ENCODE data around the gene GPR87.
A peak's percentile ranks its signal among the peaks of the same experiment; 100 is the strongest.

Gene GPR87

GRCh38 chr3:151296226-151296625, 20.4 kb downstream of the GPR87 start:
- TF ChIP-seq ZNF501 (tag by site-specific recombination; IDR thresholded peaks at IDR 0.05) (no peak), ZNF560 (tag by site-specific recombination; IDR thresholded peaks at IDR 0.05; ENCODE audit: borderline replicate concordance) (no peak), SETDB1 (IDR thresholded peaks at IDR 0.05; ENCODE audit: insufficient read length, low read length) (no peak), ZNF596 (tag by site-specific recombination; IDR thresholded peaks at IDR 0.05) (no peak), WT1 (tag by site-specific recombination; IDR thresholded peaks at IDR 0.05) (no peak)
- ChIA-PET POLR2A (no interaction called here), CTCF (no interaction called here)

DNA sequence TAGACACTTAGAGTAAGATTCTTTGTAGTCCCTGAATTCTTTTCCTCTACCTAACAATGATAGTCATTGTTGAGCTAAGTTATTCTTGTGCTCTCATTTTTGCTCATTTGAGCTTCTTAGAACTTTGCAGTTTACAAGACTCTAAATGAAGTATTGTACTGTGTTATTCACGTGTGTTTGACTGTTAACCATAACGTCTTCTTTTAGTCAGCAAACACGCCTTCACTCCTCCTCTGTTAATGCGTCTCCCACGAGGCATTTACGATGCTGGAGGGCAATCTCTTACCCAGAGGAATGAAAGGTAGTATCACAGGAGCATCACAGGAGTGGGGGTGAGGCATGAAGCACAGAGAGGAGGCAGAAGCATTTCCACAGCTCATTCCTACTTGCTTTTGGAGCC, 23.5 kb downstream of the GPR87 start:
- H3K4me1 ChIP-seq (ENCODE audit: control insufficient read depth, insufficient read depth, low read length), result no peaks in the 10 kb centered on the region
- H3K36me3 ChIP-seq (ENCODE audit: control insufficient read depth in 2 of 2, insufficient read depth in 1 of 2, low read length in 2 of 2), result no peaks in the 10 kb centered on the region
- POLR2A ChIA-PET, result no interaction called here
- H3K9me3 ChIP-seq (ENCODE audit: control insufficient read depth, insufficient read depth, low read depth, low read length), result no peaks in the 10 kb centered on the region
- no peak overlapping the region for H3K4me3 ChIP-seq (ENCODE audit: low read depth, low read length)
- H3K27ac ChIP-seq (ENCODE audit: extremely low read depth, low read depth, low read length), result no peak overlapping the region
- TF ChIP-seq EGR2 (tag by site-specific recombination; IDR thresholded peaks at IDR 0.05; ENCODE audit: low read depth), result 0 out of 2 replicates have a peak, but pooled peaks have one; percentile 7
- TF ChIP-seq ZNF48 (tag by site-specific recombination; IDR thresholded peaks at IDR 0.05), result no peak
- CTCF ChIA-PET, result interaction anchor here (0.7 to 2.1 kb wide), 5 partner anchors 11 to 125 kb away, joined by 3 to 7 read pairs (median 5); no protein-coding TSS in a partner anchor

More at GRCh38 chr3:151296226-151296625, 20.4 kb downstream of the GPR87 start:
- Histone ChIP-seq H3K36me3 (ENCODE audit: control insufficient read depth in 2 of 2, insufficient read depth in 1 of 2, low read length in 2 of 2) (no peaks in the 10 kb centered on the region), H3K4me1 (ENCODE audit: control insufficient read depth, insufficient read depth, low read length) (no peaks in the 10 kb centered on the region), H3K9me3 (ENCODE audit: control insufficient read depth, insufficient read depth, low read depth, low read length) (no peaks in the 10 kb centered on the region), H3K27ac (ENCODE audit: extremely low read depth, low read depth, low read length) (no peak overlapping the region), H3K4me3 (ENCODE audit: low read depth, low read length) (no peak overlapping the region)

- no peaks in the 10 kb centered on the region for H3K36me3 ChIP-seq (ENCODE audit: control insufficient read depth in 2 of 2, insufficient read depth in 1 of 2, low read length in 2 of 2)
- no peaks in the 10 kb centered on the region for H3K9me3 ChIP-seq (ENCODE audit: control insufficient read depth, insufficient read depth, low read depth, low read length)
- no peaks in the 10 kb centered on the region for H3K4me1 ChIP-seq (ENCODE audit: control insufficient read depth, insufficient read depth, low read length)
- CTCF ChIA-PET, result no interaction called here
- H3K4me3 ChIP-seq (ENCODE audit: low read depth, low read length), result no peak overlapping the region
- TF ChIP-seq ZNF768 (tag by site-specific recombination; IDR thresholded peaks at IDR 0.05), result no peak
- no peak for TF ChIP-seq ZNF473 (tag by site-specific recombination; IDR thresholded peaks at IDR 0.05)
- no peak for TF ChIP-seq ZFP37 (tag by site-specific recombination; IDR thresholded peaks at IDR 0.05)
- peak; percentile 27 for TF ChIP-seq ZNF654 (tag by site-specific recombination; IDR thresholded peaks at IDR 0.05; ENCODE audit: low read depth)
- H3K27ac ChIP-seq (ENCODE audit: extremely low read depth, low read depth, low read length), result no peak overlapping the region
- POLR2A ChIA-PET, result no interaction called here
Observed at GRCh38 chr3:151290673-151291072, 25.9 kb downstream of the GPR87 start.

- H3K4me3 ChIP-seq (ENCODE audit: low read depth, low read length), result no peak overlapping the region
- H3K4me1 ChIP-seq (ENCODE audit: control insufficient read depth, insufficient read depth, low read length), result no peaks in the 10 kb centered on the region
- POLR2A ChIA-PET, result no interaction called here
- H3K27ac ChIP-seq (ENCODE audit: extremely low read depth, low read depth, low read length), result no peak overlapping the region
- CTCF ChIA-PET, result interaction anchor here (0.6 to 0.7 kb wide), 2 partner anchors 559 to 1565 kb away, joined by 3 to 7 read pairs; no protein-coding TSS in a partner anchor
- H3K36me3 ChIP-seq (ENCODE audit: control insufficient read depth in 2 of 2, insufficient read depth in 1 of 2, low read length in 2 of 2), result no peaks in the 10 kb centered on the region
- H3K9me3 ChIP-seq (ENCODE audit: control insufficient read depth, insufficient read depth, low read depth, low read length), result no peaks in the 10 kb centered on the region
- TF ChIP-seq ZNF146 (tag by site-specific recombination; IDR thresholded peaks at IDR 0.05) (no peak), ZNF350 (tag by site-specific recombination; IDR thresholded peaks at IDR 0.05) (no peak), ZFP41 (tag by site-specific recombination; IDR thresholded peaks at IDR 0.05; ENCODE audit: borderline replicate concordance) (no peak), KLF10 (tag by site-specific recombination; IDR thresholded peaks at IDR 0.05) (no peak), ZNF175 (tag by site-specific recombination; IDR thresholded peaks at IDR 0.05) (no peak), ZNF157 (tag by site-specific recombination; IDR thresholded peaks at IDR 0.05) (no peak), ZNF423 (tag by site-specific recombination; IDR thresholded peaks at IDR 0.05) (no peak), PRDM6 (tag by site-specific recombination; IDR thresholded peaks at IDR 0.05) (no peak), ELK4 (IDR thresholded peaks at IDR 0.05; ENCODE audit: borderline replicate concordance, low read depth, low read length) (no peak)
- TF ChIP-seq, protein P1, sequence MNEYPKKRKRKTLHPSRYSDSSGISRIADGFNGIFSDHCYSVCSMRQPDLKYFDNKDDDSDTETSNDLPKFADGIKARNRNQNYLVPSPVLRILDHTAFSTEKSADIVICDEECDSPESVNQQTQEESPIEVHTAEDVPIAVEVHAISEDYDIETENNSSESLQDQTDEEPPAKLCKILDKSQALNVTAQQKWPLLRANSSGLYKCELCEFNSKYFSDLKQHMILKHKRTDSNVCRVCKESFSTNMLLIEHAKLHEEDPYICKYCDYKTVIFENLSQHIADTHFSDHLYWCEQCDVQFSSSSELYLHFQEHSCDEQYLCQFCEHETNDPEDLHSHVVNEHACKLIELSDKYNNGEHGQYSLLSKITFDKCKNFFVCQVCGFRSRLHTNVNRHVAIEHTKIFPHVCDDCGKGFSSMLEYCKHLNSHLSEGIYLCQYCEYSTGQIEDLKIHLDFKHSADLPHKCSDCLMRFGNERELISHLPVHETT (tag by site-specific recombination; IDR thresholded peaks at IDR 0.05), result no peak
- TF ChIP-seq, protein P2, sequence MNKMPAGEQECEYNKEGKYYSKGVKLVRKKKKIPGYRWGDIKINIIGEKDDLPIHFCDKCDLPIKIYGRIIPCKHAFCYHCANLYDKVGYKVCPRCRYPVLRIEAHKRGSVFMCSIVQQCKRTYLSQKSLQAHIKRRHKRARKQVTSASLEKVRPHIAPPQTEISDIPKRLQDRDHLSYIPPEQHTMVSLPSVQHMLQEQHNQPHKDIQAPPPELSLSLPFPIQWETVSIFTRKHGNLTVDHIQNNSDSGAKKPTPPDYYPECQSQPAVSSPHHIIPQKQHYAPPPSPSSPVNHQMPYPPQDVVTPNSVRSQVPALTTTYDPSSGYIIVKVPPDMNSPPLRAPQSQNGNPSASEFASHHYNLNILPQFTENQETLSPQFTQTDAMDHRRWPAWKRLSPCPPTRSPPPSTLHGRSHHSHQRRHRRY (tag by site-specific recombination; IDR thresholded peaks at IDR 0.05), result no peak
Observed at GRCh38 chr3:151289445-151289844, 27.2 kb downstream of the GPR87 start.
